Hematopoietic multipotent progenitor cell treated with erythropoietin and hydrocortisone succinate and interleukin-3 and kit ligand, for 4 days (in vitro differentiated cells): ENCODE data around the gene IL2RA.
A peak's percentile ranks its signal among the peaks of the same experiment; 100 is the strongest.
"Not testable (repeated sequence)": the region's sequence is repeated elsewhere in the genome, so short reads cannot be mapped to it uniquely, and the experiment has no call there.

Experiments used
- DNase-seq: peaks from one replicate; pipeline ENCODE4 v3.0.0-alpha.2; 2015

Gene IL2RA

GRCh38 chr10:6082496-6083395 lies 20.6 kb upstream of the IL2RA start:
- peak; percentile 31 for DNase-seq

GRCh38 chr10:6080417-6080973 lies 18.3 kb upstream of the IL2RA start:
- DNase-seq, result no peak

- DNase-seq, result no peak
Measured at GRCh38 chr10:6079044-6079443, 16.9 kb upstream of the IL2RA start.

- no peak for DNase-seq
Measured at GRCh38 chr10:6077071-6077675, 15.0 kb upstream of the IL2RA start.

GRCh38 chr10:6074489-6075301 lies 12.5 kb upstream of the IL2RA start:
- DNase-seq, result peak; percentile 18

GRCh38 chr10:6072215-6072934 lies 10.2 kb upstream of the IL2RA start:
- DNase-seq, result peak; percentile 73

GRCh38 chr10:6071181-6072175 lies 9.3 kb upstream of the IL2RA start:
- DNase-seq, result peak; percentile 28

- DNase-seq, result no peak
Measured at GRCh38 chr10:6070660-6071059, 8.5 kb upstream of the IL2RA start.

GRCh38 chr10:6069081-6069931 lies 7.1 kb upstream of the IL2RA start:
- DNase-seq, result peak; percentile 69

- peak; percentile 93 for DNase-seq
Measured at GRCh38 chr10:6068422-6068821, 6.3 kb upstream of the IL2RA start.

GRCh38 chr10:6068006-6068405 lies 5.8 kb upstream of the IL2RA start:
- DNase-seq, result no peak

GRCh38 chr10:6067457-6067856 lies 5.3 kb upstream of the IL2RA start:
- DNase-seq, result no peak

- peak; percentile 84 for DNase-seq
Measured at GRCh38 chr10:6065835-6066234, 3.7 kb upstream of the IL2RA start.

GRCh38 chr10:6065406-6065805 lies 3.2 kb upstream of the IL2RA start:
- no peak for DNase-seq

GRCh38 chr10:6064726-6065125 lies 2.6 kb upstream of the IL2RA start:
- DNase-seq, result not testable (repeated sequence)

GRCh38 chr10:6064119-6064518 lies 2.0 kb upstream of the IL2RA start:
- no peak for DNase-seq

GRCh38 chr10:6061056-6061455 lies 1.1 kb downstream of the IL2RA start:
- DNase-seq, result no peak

GRCh38 chr10:6059506-6059905 lies 2.7 kb downstream of the IL2RA start:
- DNase-seq, result no peak

- DNase-seq, result no peak
Measured at GRCh38 chr10:6058682-6059475, 3.3 kb downstream of the IL2RA start.
